Measurements from ENCODE around the gene SETBP1.

The SETBP1 gene

GRCh38 chr18:44997174-44997573 lies 316.5 kb downstream of the SETBP1 start:
- H3K36me3 ChIP-seq (ENCODE audit: control insufficient read depth, insufficient read depth, low read length) = peaks cover 4% of the 10 kb centered on the region
- H3K9me3 ChIP-seq (ENCODE audit: control insufficient read depth, low read length) = no peaks in the 10 kb centered on the region
- no peak overlapping the region for H3K27ac ChIP-seq (ENCODE audit: insufficient read depth, low read depth, low read length, poor library complexity, severe bottlenecking)
- WGBS, 2 experiments = 98 to 100% methylated on average over 2 of the region's 2 CpGs
- H3K4me3 ChIP-seq (ENCODE audit: insufficient read depth, low read depth, low read length) = no peak overlapping the region
- no peaks in the 10 kb centered on the region for H3K4me1 ChIP-seq (ENCODE audit: control insufficient read depth, insufficient read depth, low read length)
- H3K27me3 ChIP-seq (ENCODE audit: control insufficient read depth, insufficient read depth, low read length, poor library complexity, severe bottlenecking) = no peaks in the 10 kb centered on the region

- Histone ChIP-seq H3K4me3 (ENCODE audit: insufficient read depth, low read depth, low read length) (no peak overlapping the region), H3K9me3 (ENCODE audit: control insufficient read depth, low read length) (no peaks in the 10 kb centered on the region), H3K27me3 (ENCODE audit: control insufficient read depth, insufficient read depth, low read length, poor library complexity, severe bottlenecking) (no peaks in the 10 kb centered on the region), H3K27ac (ENCODE audit: insufficient read depth, low read depth, low read length, poor library complexity, severe bottlenecking) (no peak overlapping the region), H3K4me1 (ENCODE audit: control insufficient read depth, insufficient read depth, low read length) (no peaks in the 10 kb centered on the region), H3K36me3 (ENCODE audit: control insufficient read depth, insufficient read depth, low read length) (peaks cover 4% of the 10 kb centered on the region)
- 96% methylated on average over 7 of the region's 8 CpGs for WGBS, 2 experiments
Observed at GRCh38 chr18:44998360-44998759, 317.7 kb downstream of the SETBP1 start.

- 90 to 93% methylated on average over 2 to 3 of the region's 3 CpGs for WGBS, 2 experiments
- no peaks in the 10 kb centered on the region for H3K36me3 ChIP-seq (ENCODE audit: control insufficient read depth, insufficient read depth, low read length)
- no peaks in the 10 kb centered on the region for H3K9me3 ChIP-seq (ENCODE audit: control insufficient read depth, low read length)
- H3K4me3 ChIP-seq (ENCODE audit: insufficient read depth, low read depth, low read length) = no peak overlapping the region
- no peaks in the 10 kb centered on the region for H3K27me3 ChIP-seq (ENCODE audit: control insufficient read depth, insufficient read depth, low read length, poor library complexity, severe bottlenecking)
- no peak overlapping the region for H3K27ac ChIP-seq (ENCODE audit: insufficient read depth, low read depth, low read length, poor library complexity, severe bottlenecking)
- no peaks in the 10 kb centered on the region for H3K4me1 ChIP-seq (ENCODE audit: control insufficient read depth, insufficient read depth, low read length)
Observed at GRCh38 chr18:45004546-45005080, 323.9 kb downstream of the SETBP1 start.

- no peaks in the 10 kb centered on the region for H3K27me3 ChIP-seq (ENCODE audit: control insufficient read depth, insufficient read depth, low read length, poor library complexity, severe bottlenecking)
- H3K27ac ChIP-seq (ENCODE audit: insufficient read depth, low read depth, low read length, poor library complexity, severe bottlenecking) = no peak overlapping the region
- H3K36me3 ChIP-seq (ENCODE audit: control insufficient read depth, insufficient read depth, low read length) = no peaks in the 10 kb centered on the region
- no peak overlapping the region for H3K4me3 ChIP-seq (ENCODE audit: insufficient read depth, low read depth, low read length)
- no peaks in the 10 kb centered on the region for H3K9me3 ChIP-seq (ENCODE audit: control insufficient read depth, low read length)
- WGBS, 2 experiments = 93 to 95% methylated on average over 2 of the region's 2 CpGs
- no peaks in the 10 kb centered on the region for H3K4me1 ChIP-seq (ENCODE audit: control insufficient read depth, insufficient read depth, low read length)
Observed at GRCh38 chr18:45006934-45007333, 326.2 kb downstream of the SETBP1 start.

GRCh38 chr18:45007531-45007930 lies 326.8 kb downstream of the SETBP1 start:
- WGBS, 2 experiments = 97 to 98% methylated on average over 2 of the region's 2 CpGs
- H3K4me3 ChIP-seq (ENCODE audit: insufficient read depth, low read depth, low read length) = no peak overlapping the region
- no peaks in the 10 kb centered on the region for H3K27me3 ChIP-seq (ENCODE audit: control insufficient read depth, insufficient read depth, low read length, poor library complexity, severe bottlenecking)
- H3K4me1 ChIP-seq (ENCODE audit: control insufficient read depth, insufficient read depth, low read length) = no peaks in the 10 kb centered on the region
- no peaks in the 10 kb centered on the region for H3K36me3 ChIP-seq (ENCODE audit: control insufficient read depth, insufficient read depth, low read length)
- no peaks in the 10 kb centered on the region for H3K9me3 ChIP-seq (ENCODE audit: control insufficient read depth, low read length)
- no peak overlapping the region for H3K27ac ChIP-seq (ENCODE audit: insufficient read depth, low read depth, low read length, poor library complexity, severe bottlenecking)

GRCh38 chr18:45008694-45009413 lies 328.2 kb downstream of the SETBP1 start:
- Histone ChIP-seq H3K27me3 (ENCODE audit: control insufficient read depth, insufficient read depth, low read length, poor library complexity, severe bottlenecking) (no peaks in the 10 kb centered on the region), H3K4me3 (ENCODE audit: insufficient read depth, low read depth, low read length) (no peak overlapping the region), H3K9me3 (ENCODE audit: control insufficient read depth, low read length) (no peaks in the 10 kb centered on the region), H3K27ac (ENCODE audit: insufficient read depth, low read depth, low read length, poor library complexity, severe bottlenecking) (no peak overlapping the region), H3K36me3 (ENCODE audit: control insufficient read depth, insufficient read depth, low read length) (no peaks in the 10 kb centered on the region), H3K4me1 (ENCODE audit: control insufficient read depth, insufficient read depth, low read length) (peaks cover 4% of the 10 kb centered on the region)
- 95% methylated on average over 13 of the region's 13 CpGs for WGBS, 2 experiments

GRCh38 chr18:45009756-45010155 lies 329.1 kb downstream of the SETBP1 start:
- no peak overlapping the region for H3K4me3 ChIP-seq (ENCODE audit: insufficient read depth, low read depth, low read length)
- no peaks in the 10 kb centered on the region for H3K9me3 ChIP-seq (ENCODE audit: control insufficient read depth, low read length)
- WGBS, 2 experiments = 92 to 93% methylated on average over 5 of the region's 5 CpGs
- no peaks in the 10 kb centered on the region for H3K27me3 ChIP-seq (ENCODE audit: control insufficient read depth, insufficient read depth, low read length, poor library complexity, severe bottlenecking)
- no peak overlapping the region for H3K27ac ChIP-seq (ENCODE audit: insufficient read depth, low read depth, low read length, poor library complexity, severe bottlenecking)
- no peaks in the 10 kb centered on the region for H3K36me3 ChIP-seq (ENCODE audit: control insufficient read depth, insufficient read depth, low read length)
- H3K4me1 ChIP-seq (ENCODE audit: control insufficient read depth, insufficient read depth, low read length) = peaks cover 6% of the 10 kb centered on the region

- no peaks in the 10 kb centered on the region for H3K9me3 ChIP-seq (ENCODE audit: control insufficient read depth, low read length)
- WGBS, 2 experiments = 91 to 94% methylated on average over 3 of the region's 3 CpGs
Observed at GRCh38 chr18:45012286-45012685, 331.6 kb downstream of the SETBP1 start.

GRCh38 chr18:45014047-45014501 lies 333.4 kb downstream of the SETBP1 start:
- H3K27ac ChIP-seq (ENCODE audit: insufficient read depth, low read depth, low read length, poor library complexity, severe bottlenecking) = no peak overlapping the region
- peaks cover 22% of the 10 kb centered on the region for H3K4me1 ChIP-seq (ENCODE audit: control insufficient read depth, insufficient read depth, low read length)
- 82 to 89% methylated on average over 2 of the region's 2 CpGs for WGBS, 2 experiments
- H3K27me3 ChIP-seq (ENCODE audit: control insufficient read depth, insufficient read depth, low read length, poor library complexity, severe bottlenecking) = no peaks in the 10 kb centered on the region
- H3K36me3 ChIP-seq (ENCODE audit: control insufficient read depth, insufficient read depth, low read length) = no peaks in the 10 kb centered on the region
- no peaks in the 10 kb centered on the region for H3K9me3 ChIP-seq (ENCODE audit: control insufficient read depth, low read length)
- no peak overlapping the region for H3K4me3 ChIP-seq (ENCODE audit: insufficient read depth, low read depth, low read length)

More at GRCh38 chr18:45012286-45012685, 331.6 kb downstream of the SETBP1 start:
- no peak overlapping the region for H3K27ac ChIP-seq (ENCODE audit: insufficient read depth, low read depth, low read length, poor library complexity, severe bottlenecking)
- H3K4me3 ChIP-seq (ENCODE audit: insufficient read depth, low read depth, low read length) = no peak overlapping the region
- H3K36me3 ChIP-seq (ENCODE audit: control insufficient read depth, insufficient read depth, low read length) = no peaks in the 10 kb centered on the region
- no peaks in the 10 kb centered on the region for H3K27me3 ChIP-seq (ENCODE audit: control insufficient read depth, insufficient read depth, low read length, poor library complexity, severe bottlenecking)
- H3K4me1 ChIP-seq (ENCODE audit: control insufficient read depth, insufficient read depth, low read length) = peaks cover 18% of the 10 kb centered on the region

- no peaks in the 10 kb centered on the region for H3K36me3 ChIP-seq (ENCODE audit: control insufficient read depth, insufficient read depth, low read length)
- peaks cover 22% of the 10 kb centered on the region for H3K4me1 ChIP-seq (ENCODE audit: control insufficient read depth, insufficient read depth, low read length)
- H3K27ac ChIP-seq (ENCODE audit: insufficient read depth, low read depth, low read length, poor library complexity, severe bottlenecking) = no peak overlapping the region
- WGBS, 2 experiments = 67 to 68% methylated on average over 1 of the region's 1 CpG
- no peak overlapping the region for H3K4me3 ChIP-seq (ENCODE audit: insufficient read depth, low read depth, low read length)
- H3K27me3 ChIP-seq (ENCODE audit: control insufficient read depth, insufficient read depth, low read length, poor library complexity, severe bottlenecking) = no peaks in the 10 kb centered on the region
- no peaks in the 10 kb centered on the region for H3K9me3 ChIP-seq (ENCODE audit: control insufficient read depth, low read length)
Observed at GRCh38 chr18:45015788-45016128, 335.1 kb downstream of the SETBP1 start.

Data from ectodermal cell (in vitro differentiated cells).